GM19239 (cell line): ENCODE measurements around the gene LYPD1.

Source experiments
- DNase-seq: peaks from one replicate; pipeline ENCODE4 v3.0.0; 2011; ENCODE audit warnings: low spot score; ENCODE audit not compliant: insufficient read length
- FAIRE-seq: peaks from 2 replicates; lab custom pipeline; 2011; peaks lifted over from hg19 to GRCh38; lab: Jason Lieb, UNC

The LYPD1 gene

DNA sequence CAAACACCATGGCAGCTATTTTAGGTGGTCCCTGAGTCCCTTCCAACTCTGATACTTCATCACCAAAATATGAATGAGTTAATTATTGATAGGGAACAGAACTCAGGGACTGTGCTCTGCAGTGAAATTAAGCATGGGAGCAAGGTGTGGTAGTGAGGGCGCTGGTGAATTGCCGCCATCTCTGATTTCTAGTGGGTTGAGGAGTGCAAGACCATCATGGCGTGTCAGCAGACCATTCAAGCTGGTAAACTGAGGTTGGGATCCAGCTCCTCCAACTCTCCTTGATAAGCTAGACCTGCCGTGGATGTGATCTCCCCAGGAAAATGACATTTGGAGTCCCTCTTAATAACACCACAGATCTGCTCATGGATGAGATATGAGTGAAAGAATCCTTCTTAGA lies 70.4 kb downstream of the LYPD1 start:
- FAIRE-seq (no peak), DNase-seq (no peak)

DNA sequence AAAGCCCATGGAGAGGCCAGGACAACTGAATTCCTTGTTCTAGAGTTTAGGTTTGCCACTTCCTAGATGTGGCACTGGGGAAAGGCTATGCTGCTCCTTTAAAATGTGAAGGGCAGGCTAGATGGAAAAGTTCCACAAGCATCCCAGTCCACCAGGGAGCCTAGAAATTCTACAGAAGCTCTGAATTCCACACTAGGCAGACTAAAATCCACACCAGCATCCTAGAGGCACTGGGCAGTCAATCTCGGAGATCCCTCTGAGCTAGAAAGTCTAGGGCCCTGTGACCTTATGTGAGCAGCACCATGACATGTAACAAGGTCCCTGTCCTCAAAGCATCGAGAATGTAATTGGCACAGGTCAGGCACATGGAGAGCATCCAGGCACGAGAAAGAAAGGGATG lies 71.5 kb downstream of the LYPD1 start:
- no peak for DNase-seq
- no peak for FAIRE-seq

DNA sequence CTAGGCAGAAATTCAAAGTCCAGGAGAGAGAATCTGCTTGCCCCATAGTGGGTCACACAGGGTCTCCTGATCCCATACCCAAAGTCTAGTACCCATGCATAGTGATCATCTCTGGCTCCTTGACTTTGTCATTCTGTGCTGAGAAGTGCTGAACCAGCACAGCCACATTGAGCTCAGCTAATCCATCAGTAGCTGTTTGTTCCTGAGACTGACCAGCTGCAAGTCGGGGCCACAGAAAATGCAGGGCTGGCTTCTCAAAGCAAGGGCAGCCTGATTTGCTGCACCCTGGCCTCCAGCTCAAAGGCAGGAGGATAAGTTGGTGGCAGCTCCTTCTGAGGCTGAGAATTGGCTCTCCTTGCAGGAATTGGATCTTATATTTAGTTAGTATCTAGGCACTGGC lies 72.2 kb downstream of the LYPD1 start:
- FAIRE-seq, result no peak
- DNase-seq, result no peak

DNA sequence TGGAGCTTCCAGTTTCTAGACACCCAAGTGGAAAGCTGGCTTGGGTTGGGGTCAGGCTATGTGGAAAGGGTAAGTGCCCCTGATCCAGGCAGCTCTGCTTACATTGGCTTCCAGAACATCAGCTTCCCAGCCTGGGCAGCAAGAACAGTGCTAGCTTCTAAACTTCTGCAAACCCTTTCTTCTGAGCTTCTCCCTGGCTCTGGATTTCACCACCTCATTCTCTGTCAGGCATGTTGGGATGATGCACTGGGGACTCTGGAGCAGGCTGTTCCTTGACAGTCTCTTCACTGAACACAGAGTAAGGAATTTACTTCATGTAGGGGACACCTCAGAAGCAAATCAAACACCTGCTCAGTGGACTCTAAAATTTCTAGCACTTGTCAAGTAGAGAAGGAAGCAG lies 72.8 kb downstream of the LYPD1 start:
- FAIRE-seq, result no peak

DNA sequence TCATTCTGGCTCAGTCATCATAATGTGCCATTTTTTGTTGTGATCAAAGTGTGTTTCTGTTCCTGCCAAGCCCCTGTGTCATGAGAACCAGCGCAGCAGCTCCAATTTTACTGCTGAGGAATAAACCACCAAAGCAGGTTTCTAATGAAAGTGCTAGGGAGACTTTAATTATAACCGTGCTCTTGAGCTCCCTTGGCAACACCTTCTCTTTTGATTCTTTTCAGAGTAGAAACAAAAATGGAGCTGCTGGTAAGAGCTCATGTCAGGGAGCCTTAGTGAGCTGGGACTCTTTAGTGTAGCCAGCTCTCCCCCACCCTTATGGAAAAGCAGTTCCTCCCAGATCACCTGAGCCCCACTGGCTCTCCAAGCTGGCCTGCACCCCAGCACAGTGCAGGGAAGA lies 74.3 kb downstream of the LYPD1 start:
- FAIRE-seq, result no peak
- no peak for DNase-seq

More for the DNA sequence above, 72.8 kb downstream of the LYPD1 start:
- DNase-seq, result no peak

DNA sequence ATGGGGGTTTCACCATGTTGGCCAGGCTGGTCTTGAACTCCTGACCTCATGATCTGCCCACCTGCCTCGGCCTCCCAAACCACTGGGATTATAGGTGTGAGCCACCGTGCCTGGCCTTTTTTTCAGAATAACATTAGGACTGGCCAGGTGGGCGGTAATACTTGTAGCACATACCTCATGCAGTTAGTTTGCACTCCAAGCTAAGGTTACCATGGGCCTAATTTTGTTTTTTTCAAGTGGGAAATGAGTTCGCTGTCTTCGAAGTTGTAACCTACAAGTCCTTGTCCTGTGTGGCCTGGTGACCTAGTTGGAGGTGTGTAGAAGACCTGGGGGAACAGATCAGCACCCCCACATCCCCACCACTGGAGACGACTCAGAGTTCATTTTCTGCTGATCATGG lies 74.8 kb downstream of the LYPD1 start:
- no peak for FAIRE-seq
- no peak for DNase-seq
